ENCODE data around the gene EEF2K. TPM values are rescaled to one million over a fixed set of nuclear protein-coding genes. Genes with fewer than 3 reads are reported as not detected.

EEF2K gene
- 25.3 and 41.4 TPM in 2 replicates for total RNA-seq

DNA sequence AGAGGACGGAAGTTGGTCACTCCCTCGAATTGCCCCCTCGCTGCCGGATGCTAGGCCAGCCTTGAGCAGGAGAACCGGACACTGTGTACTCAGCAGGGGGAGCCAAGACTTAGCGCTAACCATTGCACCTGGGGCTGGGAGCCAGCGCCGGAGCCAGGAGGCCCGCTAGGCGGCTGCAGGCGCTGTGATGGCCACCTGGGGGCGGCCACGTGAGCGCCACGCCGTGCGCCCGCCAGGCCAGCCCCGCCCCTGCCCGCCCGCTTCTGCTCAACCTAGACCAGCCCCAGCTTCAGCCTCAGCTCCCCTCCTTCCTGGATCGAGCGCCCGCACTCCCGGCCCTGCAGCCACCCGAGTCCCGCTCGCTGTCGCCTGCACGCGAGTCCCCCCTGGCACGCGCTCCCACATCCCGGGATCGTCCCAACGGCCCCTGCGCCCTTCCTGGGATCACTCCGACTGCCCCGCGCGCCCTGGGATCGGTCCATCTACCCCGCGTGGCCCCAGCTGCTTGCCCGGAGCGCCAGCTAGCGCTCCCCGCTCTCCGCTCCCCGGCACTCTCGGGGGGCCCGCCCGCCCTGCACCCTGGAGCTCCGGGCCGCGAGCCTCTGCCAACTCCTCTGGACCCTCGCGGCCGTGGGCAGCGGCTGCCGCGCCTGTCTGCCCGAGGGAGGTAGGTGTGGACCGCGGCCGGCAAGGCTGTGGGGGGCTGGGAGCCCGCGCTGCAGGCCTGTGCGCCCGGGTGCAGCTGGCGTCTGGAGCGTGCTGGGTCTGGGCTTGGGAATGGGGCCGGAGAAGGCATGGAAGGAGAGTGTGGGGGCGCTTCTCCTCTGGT, at the start of gene EEF2K:
EEF2K (plus strand) TSS at position 266 of the 829 bp plus-strand sequence. CDS start 19,452 bp downstream, outside the sequence.

GRCh38 chr16:22161999-22162655, 44.0 kb upstream of the EEF2K start, which contains the start of gene SDR42E2:
SDR42E2 (plus strand) TSS chr16:22162506; CDS start chr16:22165583, 3,077 bp downstream.

GRCh38 chr16:22297114-22297870, 91.2 kb downstream of the EEF2K start, which contains the start of gene POLR3E:
POLR3E (plus strand) TSS chr16:22297409; CDS start chr16:22302969, 5,560 bp downstream.

Other genes with a start within 250 kb of the EEF2K start
- gene PDZD9, start 205.2 kb upstream of the EEF2K start, total RNA-seq = not detected in 2 replicates
- gene MOSMO, start 198.2 kb upstream of the EEF2K start, total RNA-seq = 16.0 and 21.1 TPM in 2 replicates
- gene VWA3A, start 113.7 kb upstream of the EEF2K start, total RNA-seq = 0.24 and 0.32 TPM in 2 replicates
- not detected in 2 replicates for gene SDR42E2, start 43.8 kb upstream of the EEF2K start, total RNA-seq
- gene POLR3E, start 91.1 kb downstream of the EEF2K start, total RNA-seq = 22.3 and 27.1 TPM in 2 replicates
- gene CDR2, start 168.3 kb downstream of the EEF2K start, total RNA-seq = 46.0 and 56.8 TPM in 2 replicates